ENCODE measurements around the gene VWA5B1.

- TF ChIP-seq POLR2AphosphoS5 (IDR thresholded peaks at IDR 0.05; ENCODE audit: borderline replicate concordance, low read depth, low read length) (no peak), EZH2 (IDR thresholded peaks at IDR 0.05) (no peak)
Observed at GRCh38 chr1:20271498-20272400, 18.9 kb upstream of the VWA5B1 start.

Data from SK-N-MC (cell line).